Activated naive CD4-positive, alpha-beta T cell treated with Interleukin-2 at 50 U/mL for 16 hours (primary cell): ENCODE measurements around the gene SLC22A15.
"Not testable (repeated sequence)": the region's sequence is repeated elsewhere in the genome, so short reads cannot be mapped to it uniquely, and the experiment has no call there.

Experiments
- DNase-seq: peaks from one replicate; pipeline ENCODE4 v3.0.0-alpha.2; 2020

Gene SLC22A15

DNA sequence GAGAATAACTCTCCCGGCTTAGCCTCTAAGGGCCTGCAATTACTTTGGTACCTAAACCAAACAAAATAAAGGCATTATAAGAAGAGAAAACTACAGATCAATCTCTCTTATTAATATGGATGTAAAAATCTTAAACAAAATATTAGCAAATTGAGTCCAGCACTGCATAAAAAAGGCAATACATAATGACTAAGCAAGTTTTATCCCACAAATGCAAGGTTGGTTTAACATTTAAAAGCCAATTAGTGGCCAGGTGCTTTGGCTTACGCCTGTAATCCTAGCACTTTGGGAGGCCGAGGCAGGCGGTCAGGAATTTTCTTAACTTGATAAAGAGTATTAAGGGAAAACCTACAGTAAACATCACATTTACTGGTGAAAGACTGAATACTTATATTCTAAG, 67.8 kb downstream of the SLC22A15 start:
- no peak for DNase-seq

DNA sequence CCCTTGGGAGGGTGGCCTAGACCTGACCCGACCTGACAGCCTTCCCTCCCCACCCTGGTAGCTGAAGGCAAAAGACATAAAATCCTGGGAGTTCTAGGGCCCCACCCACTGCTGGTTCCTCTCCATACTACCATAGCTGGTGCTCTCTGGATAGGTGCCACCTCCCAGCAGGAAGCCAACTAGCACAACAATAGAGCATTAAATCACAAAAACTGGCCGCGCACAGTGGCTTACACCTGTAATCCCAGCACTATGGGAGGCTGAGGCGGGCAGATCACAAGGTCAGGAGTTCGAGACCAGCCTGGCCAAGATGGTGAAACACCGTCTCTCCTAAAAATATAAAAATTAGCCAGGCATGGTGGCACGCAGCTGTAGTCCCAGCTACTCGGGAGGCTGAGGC, 70.6 kb downstream of the SLC22A15 start:
- DNase-seq, result not testable (repeated sequence)

DNA sequence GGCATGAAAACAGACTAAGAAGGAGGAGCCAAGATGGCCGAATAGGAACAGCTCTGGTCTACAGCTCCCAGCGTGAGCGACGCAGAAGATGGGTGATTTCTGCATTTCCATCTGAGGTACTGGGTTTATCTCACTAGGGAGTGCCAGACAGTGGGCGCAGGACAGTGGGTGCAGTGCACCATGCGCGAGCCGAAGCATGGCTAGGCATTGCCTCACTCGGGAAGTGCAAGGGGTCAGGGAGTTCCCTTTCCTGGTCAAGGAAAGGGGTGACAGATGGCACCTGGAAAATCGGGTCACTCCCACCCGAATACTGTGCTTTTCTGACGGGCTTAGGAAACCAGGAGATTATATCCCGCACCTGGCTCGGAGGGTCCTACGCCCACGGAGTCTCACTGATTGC, 75.6 kb downstream of the SLC22A15 start:
- DNase-seq, result not testable (repeated sequence)

DNA sequence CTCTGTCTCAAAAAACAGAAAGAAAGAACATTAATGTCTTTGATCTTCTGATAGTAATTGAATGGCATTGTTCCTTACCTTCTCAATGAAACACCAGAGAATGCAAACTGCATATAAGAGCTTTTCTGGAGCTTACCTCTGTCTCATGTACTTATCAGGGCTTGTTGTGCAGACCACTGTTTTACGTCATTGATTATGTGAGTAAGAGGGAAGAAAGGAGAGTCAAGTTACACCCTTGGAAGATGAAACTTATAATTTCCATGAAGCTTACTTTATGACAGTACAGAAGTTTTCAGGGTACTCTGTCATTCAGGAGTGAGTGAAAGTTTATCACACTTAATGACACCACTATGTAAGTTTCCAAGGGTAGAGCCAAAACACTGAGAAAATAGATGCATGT, 85.9 kb downstream of the SLC22A15 start:
- DNase-seq, result no peak

DNA sequence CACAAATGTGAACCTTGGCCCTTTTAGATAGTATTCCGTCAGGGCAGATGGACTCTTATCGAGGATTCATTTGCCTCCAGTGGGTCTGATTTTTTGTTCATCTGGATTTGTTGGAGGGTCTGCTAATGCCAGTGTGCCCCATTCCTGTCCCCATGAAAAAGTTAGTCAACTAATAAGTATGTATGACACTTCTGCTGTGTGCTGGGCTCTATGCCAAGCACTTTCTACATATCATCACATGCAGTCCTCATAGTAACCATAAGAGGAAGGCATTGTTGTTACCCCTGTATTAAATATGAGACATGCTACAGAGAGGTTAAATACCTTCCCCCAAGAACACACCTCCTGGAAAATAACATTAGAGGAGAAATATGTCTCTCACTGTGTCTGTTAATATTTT, 88.3 kb downstream of the SLC22A15 start:
- DNase-seq, result no peak

DNA sequence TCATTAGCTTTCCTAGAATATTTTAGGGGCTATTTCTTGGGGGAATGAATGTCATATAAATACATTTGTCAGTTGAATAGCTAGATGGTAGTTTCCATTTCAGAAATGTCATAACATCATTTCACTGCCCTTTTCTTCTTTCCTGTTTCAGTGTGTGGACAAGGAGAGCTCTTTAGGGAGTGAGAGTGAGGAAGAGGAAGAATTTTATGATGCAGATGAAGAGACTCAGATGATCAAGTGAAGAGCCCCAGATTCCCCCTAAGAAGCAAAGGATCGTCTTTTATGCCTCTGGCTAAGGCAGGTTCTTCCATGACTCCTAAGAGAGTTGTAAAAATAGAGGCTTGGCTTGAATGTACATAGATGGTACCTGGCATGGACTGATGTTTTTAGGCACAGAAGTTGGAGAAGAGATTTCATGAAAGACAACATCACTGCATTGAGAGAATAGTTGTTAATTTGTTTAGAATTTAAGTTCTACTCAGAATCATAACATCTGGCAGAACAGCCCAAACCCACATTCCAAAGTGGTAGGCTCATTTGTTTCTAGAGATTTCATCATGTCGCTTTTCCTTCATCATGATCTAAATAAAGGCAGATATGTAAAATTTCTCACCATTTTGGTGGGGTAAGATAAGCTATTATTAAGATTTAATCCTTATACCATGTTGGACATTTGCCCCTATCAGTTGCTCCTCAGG, 90.7 kb downstream of the SLC22A15 start:
- no peak for DNase-seq

DNA sequence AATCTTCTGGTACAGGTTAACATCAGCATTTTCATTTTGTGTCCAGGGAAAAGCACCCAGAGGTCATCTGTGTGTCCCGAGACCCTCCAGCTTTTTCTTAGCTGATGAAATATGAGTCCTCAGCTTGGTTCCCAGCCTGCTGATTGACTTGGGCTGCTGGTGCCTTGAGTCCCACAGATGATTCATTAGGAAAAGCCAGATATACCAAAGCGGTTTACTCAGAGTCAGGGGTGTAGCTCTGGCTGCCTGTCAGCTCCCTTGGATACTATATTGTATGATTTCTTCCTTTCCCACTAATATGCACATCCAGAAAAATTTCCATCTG, 91.2 kb downstream of the SLC22A15 start:
- no peak for DNase-seq

DNA sequence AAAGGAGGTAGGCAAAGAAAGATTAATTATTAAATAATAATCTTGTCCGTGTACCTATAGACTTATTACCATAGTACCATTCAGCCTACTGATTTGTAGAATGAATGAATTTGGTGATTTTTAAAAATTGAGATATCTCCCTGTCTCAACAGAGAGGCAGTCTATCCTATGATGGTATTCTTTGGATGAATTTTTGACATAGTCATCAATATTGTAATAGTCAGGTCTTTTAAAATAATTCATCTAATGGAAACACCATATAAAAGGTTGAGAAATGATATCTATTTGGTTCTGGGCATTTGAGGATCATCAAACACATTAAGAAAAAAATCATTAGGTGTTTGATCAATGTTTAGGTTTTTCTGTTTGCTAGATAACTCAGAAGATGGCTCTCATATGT, 99.3 kb downstream of the SLC22A15 start:
- DNase-seq, result no peak

DNA sequence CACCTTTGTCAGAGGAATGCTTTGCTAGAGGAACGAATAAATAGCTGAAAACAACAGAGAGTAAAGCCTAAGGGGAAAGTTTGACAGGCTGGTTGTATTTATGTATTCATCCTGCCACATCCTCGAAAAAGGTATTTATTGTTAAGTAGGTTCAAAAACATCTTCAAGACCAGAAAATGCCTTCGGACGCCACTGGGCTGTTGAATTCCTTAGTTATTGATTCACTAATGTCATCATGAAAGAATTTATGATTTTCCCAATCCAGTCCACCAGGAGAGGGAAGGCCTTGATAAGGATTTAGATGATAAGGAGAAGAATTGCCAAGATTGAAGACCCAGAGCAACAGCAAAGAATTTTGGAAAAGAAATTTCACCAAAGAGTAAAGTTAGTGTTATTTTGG, 99.7 kb downstream of the SLC22A15 start:
- DNase-seq, result no peak

DNA sequence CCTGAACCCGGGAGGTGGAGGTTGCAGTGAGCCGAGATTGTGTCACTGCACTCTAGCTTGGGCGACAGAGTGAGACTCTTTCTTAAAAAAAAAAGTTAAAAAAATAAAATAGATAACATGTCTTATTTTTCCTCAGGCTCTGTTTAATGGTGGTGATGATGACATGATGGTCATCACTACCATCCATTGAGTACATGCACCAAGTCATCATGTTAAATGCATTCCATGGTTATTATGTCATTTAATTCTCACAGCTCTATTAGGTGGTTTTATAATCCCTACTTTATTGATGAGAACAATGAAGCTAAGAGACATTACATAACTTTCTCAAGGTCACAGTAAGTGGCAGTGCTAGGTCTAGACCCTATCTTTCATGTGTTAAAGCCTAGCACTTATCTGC, 100.5 kb downstream of the SLC22A15 start:
- DNase-seq, result no peak

DNA sequence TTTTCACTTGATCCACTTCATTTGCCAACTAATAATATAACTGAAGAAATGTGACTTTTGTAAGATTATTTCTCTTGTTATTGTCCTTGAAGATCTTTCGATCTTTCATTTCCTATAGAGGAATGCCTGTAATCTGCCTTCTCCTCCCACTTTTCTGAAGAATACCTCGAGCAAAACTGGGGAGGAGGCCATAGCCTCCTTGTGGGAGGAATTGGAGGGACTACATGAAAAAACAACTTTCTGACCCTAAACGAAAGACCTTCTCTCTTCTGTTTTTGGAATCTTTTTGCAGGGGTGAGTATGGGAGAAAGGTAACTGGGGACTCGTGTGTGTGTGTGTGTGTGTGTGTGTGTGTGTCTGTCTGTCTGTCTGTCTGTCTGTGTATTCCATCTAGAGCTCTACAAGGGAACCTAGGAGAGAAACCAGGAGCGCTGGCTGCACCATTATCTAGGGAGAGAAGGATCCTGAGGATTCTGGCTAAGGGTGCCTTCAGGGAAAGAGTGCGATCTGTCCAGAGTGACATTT, 102.4 kb downstream of the SLC22A15 start:
- DNase-seq, result no peak

DNA sequence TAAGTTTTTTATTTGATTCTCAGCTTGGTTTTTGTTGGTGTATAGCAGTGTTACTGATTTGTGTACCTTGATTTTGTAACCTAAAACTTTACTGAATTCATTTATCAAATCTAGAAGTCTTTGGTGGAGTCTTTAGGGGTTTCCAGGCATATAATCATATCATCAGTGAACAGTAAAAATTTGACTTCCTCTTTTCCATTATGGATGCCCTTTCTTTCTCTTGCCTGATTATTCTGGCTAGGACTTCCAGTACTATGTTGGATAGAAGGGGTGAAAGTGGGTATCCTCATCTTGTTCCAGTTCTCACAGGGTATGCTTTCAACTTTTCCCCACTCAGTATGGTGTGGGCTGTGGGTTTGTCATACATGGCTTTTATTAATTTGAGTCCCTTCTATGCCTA, 111.3 kb downstream of the SLC22A15 start:
- DNase-seq, result no peak

DNA sequence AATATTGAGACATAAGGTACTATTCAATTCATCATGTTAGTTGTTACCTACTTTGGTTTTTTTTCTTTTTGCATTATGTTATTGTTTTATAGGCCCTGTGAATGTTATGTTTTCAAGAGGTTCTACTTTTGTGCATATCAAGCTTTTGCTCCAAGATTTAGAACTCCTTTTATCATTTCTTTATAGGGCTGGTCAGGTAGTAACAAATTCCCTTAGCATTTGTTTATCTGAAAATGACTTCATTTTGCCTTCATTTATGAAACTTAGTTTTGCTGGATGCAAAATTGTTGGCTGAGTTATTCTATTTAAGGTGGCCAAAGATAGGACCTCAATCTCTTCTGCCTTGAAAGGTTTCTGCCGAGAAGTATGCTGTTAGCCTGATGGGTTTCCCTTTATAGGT, 113.6 kb downstream of the SLC22A15 start:
- no peak for DNase-seq

DNA sequence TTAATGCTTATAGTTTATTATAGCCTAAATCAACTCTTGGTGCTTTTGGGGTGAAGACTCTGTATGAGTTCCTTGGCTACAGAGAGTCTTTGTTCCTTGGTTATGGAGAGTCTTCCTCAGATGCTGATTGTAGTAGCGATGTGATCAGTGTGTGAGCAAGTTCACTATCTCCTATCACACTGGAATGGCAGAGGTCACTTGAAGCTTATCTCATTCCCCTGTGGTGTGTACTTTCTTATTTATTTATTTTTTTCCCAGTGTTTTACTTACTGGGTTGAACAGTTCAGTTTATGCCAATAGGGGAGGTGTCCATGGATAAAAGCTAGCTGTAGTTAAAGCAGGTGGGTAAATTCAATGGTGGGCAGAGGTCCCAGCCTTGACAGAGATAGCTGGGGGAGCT, 114.8 kb downstream of the SLC22A15 start:
- DNase-seq, result no peak

DNA sequence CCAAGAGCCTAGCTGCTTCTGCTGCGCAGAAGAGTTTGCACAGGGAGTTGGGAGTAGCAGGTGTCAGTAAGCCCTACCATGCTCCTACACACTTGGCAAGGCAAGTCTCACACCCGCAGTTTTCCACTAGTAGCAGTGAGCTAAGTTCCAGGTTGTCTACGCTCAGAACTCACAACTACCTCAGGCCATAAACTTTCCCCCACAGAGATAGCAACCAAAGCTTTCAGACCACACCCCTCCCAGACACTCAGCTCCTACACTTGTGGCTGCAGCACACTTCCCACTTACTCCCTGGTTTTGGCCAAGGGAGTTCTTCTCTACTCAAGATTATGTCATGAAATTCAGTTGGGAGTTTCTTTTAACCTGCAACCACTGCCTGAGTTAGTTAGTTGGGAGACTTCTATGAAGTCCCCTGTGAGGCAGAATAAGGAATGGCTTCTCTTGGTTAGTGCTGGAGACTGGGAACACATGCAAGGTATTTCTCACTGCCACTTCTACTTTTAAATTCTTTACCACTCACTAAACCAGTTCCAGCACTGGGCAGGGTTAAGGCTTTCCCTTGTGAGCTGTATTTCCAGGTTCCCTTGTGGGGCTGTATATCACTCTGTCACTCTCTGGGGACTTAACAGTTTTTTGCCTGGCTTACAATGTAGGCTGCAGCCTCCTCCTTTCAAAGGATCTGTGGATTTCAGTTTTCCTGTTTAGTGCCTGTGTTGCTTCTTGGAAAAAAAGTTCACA, 116.6 kb downstream of the SLC22A15 start:
- no peak for DNase-seq

DNA sequence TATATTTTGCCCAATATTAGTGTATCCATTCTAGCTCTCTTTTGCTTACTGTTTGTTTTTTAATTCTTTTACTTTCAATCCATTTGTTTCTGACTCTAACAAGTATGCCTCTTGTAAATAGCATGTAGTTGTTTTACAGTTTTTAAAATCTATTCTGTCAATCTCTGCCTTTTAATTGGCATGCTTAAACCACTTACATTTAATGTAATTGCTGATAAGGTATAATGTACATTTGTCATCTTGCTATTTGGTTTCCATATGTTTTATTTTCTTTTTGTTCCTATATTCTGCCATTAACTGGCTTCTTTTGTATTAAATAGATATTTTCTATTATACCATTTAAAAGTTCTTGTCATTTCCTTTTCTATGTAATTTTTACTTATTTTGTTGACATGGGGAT, 118.7 kb downstream of the SLC22A15 start:
- no peak for DNase-seq

DNA sequence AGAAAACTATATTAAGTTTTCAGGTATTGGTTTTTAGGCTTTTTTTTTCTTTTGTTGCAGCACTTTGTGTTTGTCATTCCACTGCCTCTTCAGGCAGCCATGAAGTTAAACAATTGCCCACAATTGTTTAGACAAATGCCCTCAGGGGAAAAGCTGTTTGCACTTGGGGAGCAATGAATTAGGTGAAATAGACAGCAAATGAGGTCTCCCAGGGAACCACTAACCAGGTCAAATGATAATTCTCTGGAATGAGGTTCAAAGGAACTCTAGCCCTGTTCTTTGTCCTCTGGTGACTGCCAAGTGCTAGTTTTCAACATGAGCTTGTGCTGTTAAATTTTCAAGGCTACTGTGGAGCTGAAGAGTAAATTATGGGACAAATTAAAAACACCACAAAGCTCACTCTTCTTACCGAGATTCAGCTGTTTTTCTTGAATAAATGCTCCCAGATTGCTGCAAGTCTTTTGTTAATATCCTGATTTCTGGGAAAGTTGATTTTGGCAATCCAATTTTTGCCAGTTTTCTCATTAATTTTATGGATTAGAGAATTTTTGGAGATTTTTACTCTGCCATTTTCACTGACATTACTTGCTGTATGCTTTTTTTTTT, 119.8 kb downstream of the SLC22A15 start:
- no peak for DNase-seq

DNA sequence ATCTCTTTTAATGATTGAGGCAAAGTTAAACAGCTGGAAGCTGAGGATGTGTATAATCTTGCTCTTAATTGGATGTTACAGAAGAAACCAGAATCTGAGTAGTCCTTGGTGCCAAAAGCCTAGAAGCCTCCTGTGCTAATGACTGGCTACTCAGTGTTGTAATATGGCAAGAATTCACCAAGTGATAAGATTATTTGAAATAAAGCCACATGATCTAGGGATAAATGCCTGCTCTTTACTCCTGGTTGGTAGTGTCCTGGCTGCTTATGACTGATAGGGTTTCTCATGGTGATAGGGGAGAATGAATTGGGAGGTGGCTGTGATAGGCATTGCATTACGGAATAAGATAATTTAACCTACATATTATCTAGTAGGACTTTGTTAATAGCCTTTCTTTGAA, 121.3 kb downstream of the SLC22A15 start:
- DNase-seq, result no peak

DNA sequence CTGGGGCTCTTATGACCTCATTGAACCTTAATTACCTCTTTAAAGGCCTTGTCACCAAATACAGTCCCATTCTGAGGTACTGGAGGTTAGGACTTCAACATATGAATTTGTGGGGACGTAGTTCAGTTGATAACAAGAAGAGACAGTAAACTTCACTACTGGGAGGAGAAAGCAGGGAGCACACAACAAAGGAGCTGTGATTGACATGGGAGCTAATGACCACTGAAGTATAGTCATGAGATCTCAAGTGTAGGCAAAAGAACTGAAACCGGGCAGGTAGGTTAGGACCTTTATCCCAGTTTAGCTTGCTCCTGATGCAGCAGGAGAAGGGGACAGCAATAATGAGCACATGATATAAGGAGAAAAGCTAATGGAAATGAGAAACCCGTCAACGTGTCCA, 123.1 kb downstream of the SLC22A15 start:
- DNase-seq, result no peak

DNA sequence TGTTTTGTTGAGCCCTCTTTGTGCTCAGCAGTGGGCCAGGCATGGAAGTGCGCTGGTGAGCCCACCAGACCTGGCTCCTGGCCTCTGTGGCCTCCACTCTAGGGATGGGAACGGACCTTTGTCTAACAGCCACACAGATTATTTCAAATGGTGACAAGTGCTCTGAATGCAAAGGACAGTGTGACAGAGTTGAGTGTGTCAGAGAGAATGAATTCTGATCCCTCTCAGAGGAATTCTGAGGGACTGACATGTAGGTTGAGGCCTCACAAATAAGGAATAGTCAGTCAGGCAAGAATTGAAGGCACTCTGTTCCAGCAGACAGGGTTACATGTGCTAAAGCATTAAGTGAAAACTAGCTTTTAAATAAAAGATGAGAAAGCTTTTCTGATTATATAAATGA, 123.6 kb downstream of the SLC22A15 start:
- DNase-seq, result no peak

DNA sequence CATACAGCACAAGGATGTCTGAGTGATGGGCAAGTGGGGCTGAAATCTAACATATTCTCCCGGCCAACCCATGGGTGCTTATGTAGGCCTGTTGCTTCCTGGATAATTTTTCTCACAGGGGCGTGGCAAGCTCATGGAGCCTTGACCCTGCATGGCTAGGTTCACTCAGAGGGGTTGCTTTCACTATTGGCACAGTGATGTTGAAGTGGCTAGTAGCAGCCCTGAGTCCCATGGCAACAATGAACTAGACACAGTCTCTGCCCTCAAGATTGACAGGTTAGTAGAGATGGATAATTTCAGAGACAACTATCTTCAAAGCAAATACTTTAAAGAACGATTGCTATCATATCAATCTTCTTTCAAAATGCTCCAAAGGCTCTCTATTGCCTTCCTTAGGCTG, 128.4 kb downstream of the SLC22A15 start:
- DNase-seq, result no peak

DNA sequence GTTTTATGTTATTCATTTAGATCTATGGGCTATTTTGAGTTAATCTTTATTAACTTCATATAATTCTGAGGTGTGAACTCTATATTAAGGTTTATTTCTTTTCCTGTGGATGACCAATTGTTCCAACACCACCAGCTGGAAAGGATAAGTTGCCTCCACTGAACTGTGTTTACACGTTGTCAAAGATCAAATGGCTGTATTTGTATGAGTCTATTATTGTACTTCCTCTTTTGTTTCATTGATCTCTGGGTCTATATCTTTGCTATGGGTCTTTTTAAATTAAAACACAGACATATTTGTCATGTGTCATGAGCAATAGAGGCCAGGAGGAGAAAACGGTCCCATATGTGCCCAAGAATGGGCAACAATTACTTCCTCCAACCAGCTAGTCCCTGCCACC, 129.7 kb downstream of the SLC22A15 start:
- DNase-seq, result no peak

DNA sequence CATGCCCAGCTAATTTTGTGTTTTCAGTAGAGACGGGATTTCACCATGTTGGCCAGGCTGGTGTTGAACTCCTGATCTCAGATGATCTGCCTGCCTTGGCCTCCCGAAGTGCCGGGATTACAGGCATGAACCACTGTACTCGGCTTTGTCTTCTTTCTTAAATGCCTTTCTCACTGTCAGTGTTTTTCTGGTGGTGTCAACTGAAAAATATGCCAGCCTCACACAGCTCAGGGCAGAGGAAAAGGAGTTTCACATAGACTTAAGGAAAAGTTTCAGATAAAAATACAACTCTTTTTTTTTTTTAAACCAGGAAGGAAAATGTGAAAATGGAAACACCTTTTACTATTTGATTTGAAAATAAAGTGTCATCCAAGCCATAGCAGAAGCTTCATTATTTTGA, 130.3 kb downstream of the SLC22A15 start:
- no peak for DNase-seq

DNA sequence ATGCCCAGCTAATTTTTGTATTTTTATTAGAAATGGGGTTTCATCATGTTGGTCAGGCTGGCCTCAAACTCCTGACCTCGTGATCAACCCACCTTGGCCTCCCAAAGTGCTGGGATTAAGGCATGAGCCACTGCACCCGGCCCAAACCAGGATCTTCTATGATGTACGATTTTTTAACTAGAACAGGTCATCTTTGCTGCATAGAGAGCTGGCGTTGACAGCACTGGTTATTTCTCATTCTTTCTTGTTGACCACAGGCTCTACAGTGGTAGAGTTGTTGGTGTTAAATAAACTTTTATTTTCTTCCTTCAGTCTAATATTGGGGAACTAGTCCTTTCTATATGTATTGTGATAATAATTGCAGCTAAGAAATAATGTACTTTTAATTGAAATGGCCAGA, 131.1 kb downstream of the SLC22A15 start:
- DNase-seq, result no peak
